MM.1S (cell line): Measurements from ENCODE around the gene VENTX.
A peak's percentile ranks its signal among the peaks of the same experiment; 100 is the strongest.

Experiments used
- DNase-seq: peaks from one replicate; pipeline ENCODE4 v3.0.0-alpha.2; 2015
- H2AFZ ChIP-seq: fragments of 300-600 bp; sonication (generic); 2 replicates; pipeline ENCODE4 v1.6.0; 2016; ENCODE audit warnings: antibody characterized with exemption, low read length
- H3F3A ChIP-seq: fragments of 300-600 bp; sonication (generic); 2 replicates; pipeline ENCODE4 v1.6.1; 2016; ENCODE audit warnings: mild to moderate bottlenecking, antibody characterized with exemption, low read length, moderate library complexity, mixed read lengths; ENCODE audit not compliant: insufficient read depth
- H3K27ac ChIP-seq: fragments of 300-600 bp; sonication (generic); 2 replicates; pipeline ENCODE4 v1.5.1; 2016; ENCODE audit warnings: mild to moderate bottlenecking, low read length
- H3K27me3 ChIP-seq: fragments of 300-600 bp; sonication (generic); replicated peaks from 2 replicates; pipeline ENCODE4 v1.6.0; 2016; ENCODE audit warnings: low read length; ENCODE audit not compliant: insufficient read depth
- H3K36me3 ChIP-seq: fragments of 300-600 bp; sonication (generic); replicated peaks from 2 replicates; pipeline ENCODE4 v1.6.1; 2016; ENCODE audit warnings: mild to moderate bottlenecking, low read length, mixed read lengths; ENCODE audit not compliant: insufficient read depth
- H3K4me1 ChIP-seq: fragments of 300-600 bp; sonication (generic); 2 replicates; pipeline ENCODE4 v1.6.1; 2016; ENCODE audit warnings: low read length, mixed read lengths
- H3K4me2 ChIP-seq: fragments of 300-600 bp; sonication (generic); 2 replicates; pipeline ENCODE4 v1.6.0; 2016; ENCODE audit warnings: low read depth, low read length
- H3K4me3 ChIP-seq: fragments of 300-600 bp; sonication (generic); 2 replicates; pipeline ENCODE4 v1.5.1; 2016; ENCODE audit warnings: low read length, mixed read lengths
- H3K79me2 ChIP-seq: fragments of 300-600 bp; sonication (generic); 2 replicates; pipeline ENCODE4 v1.6.1; 2016; ENCODE audit warnings: mixed run types, low read length, mixed read lengths
- H3K9ac ChIP-seq: fragments of 300-600 bp; sonication (generic); 2 replicates; pipeline ENCODE4 v1.6.1; 2016; ENCODE audit warnings: low read length, mixed read lengths
- H3K9me2 ChIP-seq: fragments of 300-600 bp; sonication (generic); replicated peaks from 2 replicates; pipeline ENCODE4 v1.6.1; 2016; ENCODE audit warnings: mild to moderate bottlenecking, low read length, mixed read lengths; ENCODE audit not compliant: insufficient read depth
- H3K9me3 ChIP-seq: fragments of 300-600 bp; sonication (generic); replicated peaks from 2 replicates; pipeline ENCODE4 v1.6.1; 2016; ENCODE audit warnings: mild to moderate bottlenecking, low read length, mixed read lengths; ENCODE audit not compliant: insufficient read depth
- H4K20me1 ChIP-seq: fragments of 300-600 bp; sonication (generic); 2 replicates; pipeline ENCODE4 v1.6.1; 2016; ENCODE audit warnings: mild to moderate bottlenecking, low read length, moderate library complexity, mixed read lengths; ENCODE audit not compliant: insufficient read depth
- EZH2 ChIP-seq: fragments of 300-600 bp; sonication (generic); optimal IDR thresholded peaks from 2 replicates; pipeline ENCODE3; 2017; ENCODE audit warnings: low read depth, mild to moderate bottlenecking, antibody characterized with exemption, low read length, mixed read lengths
- EZH2phosphoT487 ChIP-seq: fragments of 300-600 bp; sonication (generic); IDR thresholded peaks from 2 replicates; pipeline ENCODE4 v1.6.1; 2018; ENCODE audit warnings: antibody characterized with exemption, low read length
- TF ChIP-seq, protein P1 (sequence below): fragments of 300-600 bp; sonication (generic); IDR thresholded peaks from 2 replicates; pipeline ENCODE4 v1.5.1; 2016; ENCODE audit warnings: antibody characterized with exemption, low read length, mixed read lengths

The VENTX gene

DNA sequence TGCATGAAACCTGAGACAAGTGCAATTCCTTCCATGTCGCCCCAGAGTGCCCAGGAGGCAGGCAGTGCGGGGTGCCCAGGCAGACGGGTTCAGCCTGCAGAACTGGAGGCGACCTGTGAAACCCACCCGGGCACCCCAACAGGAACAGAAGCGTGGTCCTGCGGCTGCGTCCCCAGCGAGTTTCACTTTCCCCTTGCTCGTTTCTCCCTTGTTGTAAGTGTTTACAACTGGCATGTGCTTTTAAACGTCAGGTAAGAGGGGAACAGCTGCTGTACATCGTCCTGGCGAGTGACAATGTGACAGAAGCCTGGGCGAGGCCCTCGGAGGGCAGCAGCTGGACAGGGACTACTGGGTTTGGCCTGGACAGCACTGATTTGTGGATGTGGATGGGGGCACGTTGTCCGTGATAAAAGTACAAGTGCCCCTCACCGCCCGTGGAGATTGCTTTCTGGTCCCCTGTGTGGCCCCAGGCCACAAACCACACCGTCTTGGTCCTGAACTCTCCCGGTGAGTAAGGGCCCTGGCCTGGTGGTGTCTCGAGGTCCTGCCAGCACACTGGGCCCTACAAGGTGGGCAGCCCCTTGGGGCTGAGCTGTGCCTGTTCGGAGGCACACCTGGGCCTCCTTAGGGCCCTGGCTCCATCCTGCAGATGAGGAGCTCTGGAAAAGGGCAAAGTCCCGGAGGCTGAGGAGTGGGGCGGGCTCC lies 4.0 kb downstream of the VENTX start:
- no peaks in the 10 kb centered on the region for H3K9me3 ChIP-seq
- peak overlapping the region; percentile 57 for H3K4me3 ChIP-seq
- DNase-seq, result peak; percentile 39
- no peak overlapping the region for H3K9ac ChIP-seq
- peak overlapping the region; percentile 60 for H2AFZ ChIP-seq
- peak overlapping the region; percentile 86 for H3K4me2 ChIP-seq
- no peak overlapping the region for H3K27ac ChIP-seq
- peaks cover 6% of the 10 kb centered on the region; the same call in 1 of the 2 replicates for H3K4me1 ChIP-seq
- H3F3A ChIP-seq, result no peaks in the 10 kb centered on the region
- no peaks in the 10 kb centered on the region for H3K9me2 ChIP-seq
- H3K36me3 ChIP-seq, result no peaks in the 10 kb centered on the region
- no peaks in the 10 kb centered on the region for H3K79me2 ChIP-seq
- no peaks in the 10 kb centered on the region for H4K20me1 ChIP-seq
- peaks cover 70% of the 10 kb centered on the region for H3K27me3 ChIP-seq
- TF ChIP-seq EZH2phosphoT487 (no peak), EZH2 (no peak)
- TF ChIP-seq, protein P1, sequence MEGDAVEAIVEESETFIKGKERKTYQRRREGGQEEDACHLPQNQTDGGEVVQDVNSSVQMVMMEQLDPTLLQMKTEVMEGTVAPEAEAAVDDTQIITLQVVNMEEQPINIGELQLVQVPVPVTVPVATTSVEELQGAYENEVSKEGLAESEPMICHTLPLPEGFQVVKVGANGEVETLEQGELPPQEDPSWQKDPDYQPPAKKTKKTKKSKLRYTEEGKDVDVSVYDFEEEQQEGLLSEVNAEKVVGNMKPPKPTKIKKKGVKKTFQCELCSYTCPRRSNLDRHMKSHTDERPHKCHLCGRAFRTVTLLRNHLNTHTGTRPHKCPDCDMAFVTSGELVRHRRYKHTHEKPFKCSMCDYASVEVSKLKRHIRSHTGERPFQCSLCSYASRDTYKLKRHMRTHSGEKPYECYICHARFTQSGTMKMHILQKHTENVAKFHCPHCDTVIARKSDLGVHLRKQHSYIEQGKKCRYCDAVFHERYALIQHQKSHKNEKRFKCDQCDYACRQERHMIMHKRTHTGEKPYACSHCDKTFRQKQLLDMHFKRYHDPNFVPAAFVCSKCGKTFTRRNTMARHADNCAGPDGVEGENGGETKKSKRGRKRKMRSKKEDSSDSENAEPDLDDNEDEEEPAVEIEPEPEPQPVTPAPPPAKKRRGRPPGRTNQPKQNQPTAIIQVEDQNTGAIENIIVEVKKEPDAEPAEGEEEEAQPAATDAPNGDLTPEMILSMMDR, result no peak

DNA sequence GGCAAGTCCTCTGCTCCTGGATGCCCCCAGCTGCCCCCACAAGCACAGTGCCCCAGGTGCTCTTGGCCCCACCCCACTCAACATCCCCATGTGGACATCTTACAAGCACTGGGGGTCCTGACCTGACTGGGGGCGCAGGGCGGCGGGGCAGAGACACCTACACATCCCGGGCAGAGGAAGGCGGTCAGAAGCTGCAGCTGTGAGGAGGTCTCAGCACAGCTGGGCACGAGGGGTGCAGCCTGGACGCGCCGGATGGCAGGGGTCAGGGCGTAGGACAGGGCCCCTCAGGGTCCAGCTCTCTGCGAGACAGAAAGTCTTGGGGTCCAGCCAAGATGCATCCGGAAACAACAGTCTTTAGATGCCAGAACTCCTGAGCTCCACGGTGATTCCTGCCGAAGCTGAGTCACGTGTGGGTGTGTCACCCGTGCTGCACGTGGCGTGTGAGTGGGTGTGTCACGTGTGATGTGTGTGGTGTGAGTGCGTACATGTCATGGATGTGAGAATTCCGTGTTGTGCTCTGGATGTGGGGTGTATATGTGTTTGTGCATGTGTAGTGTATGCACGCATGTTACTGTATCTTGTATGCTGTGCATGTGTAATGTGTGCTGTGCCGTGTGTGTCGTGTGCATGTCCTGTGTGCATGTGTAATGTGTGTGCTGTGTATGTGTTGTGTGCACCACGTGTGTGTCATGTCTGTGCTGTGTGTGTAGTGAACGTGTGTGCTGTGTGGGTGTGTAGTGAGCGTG lies 5.1 kb downstream of the VENTX start:
- Histone ChIP-seq H3K9ac (no peak overlapping the region), H3K27me3 (peaks cover 72% of the 10 kb centered on the region), H3K4me2 (no peak overlapping the region), H3K36me3 (no peaks in the 10 kb centered on the region), H2AFZ (no peak overlapping the region), H3K9me2 (no peaks in the 10 kb centered on the region), H4K20me1 (no peaks in the 10 kb centered on the region), H3F3A (no peaks in the 10 kb centered on the region), H3K4me1 (peaks cover 6% of the 10 kb centered on the region; the same call in 1 of the 2 replicates), H3K4me3 (no peak overlapping the region), H3K27ac (no peak overlapping the region), H3K79me2 (no peaks in the 10 kb centered on the region), H3K9me3 (no peaks in the 10 kb centered on the region)
- TF ChIP-seq EZH2, result no peak
- no peak for TF ChIP-seq EZH2phosphoT487
- TF ChIP-seq, protein P1, result no peak
- no peak for DNase-seq

DNA sequence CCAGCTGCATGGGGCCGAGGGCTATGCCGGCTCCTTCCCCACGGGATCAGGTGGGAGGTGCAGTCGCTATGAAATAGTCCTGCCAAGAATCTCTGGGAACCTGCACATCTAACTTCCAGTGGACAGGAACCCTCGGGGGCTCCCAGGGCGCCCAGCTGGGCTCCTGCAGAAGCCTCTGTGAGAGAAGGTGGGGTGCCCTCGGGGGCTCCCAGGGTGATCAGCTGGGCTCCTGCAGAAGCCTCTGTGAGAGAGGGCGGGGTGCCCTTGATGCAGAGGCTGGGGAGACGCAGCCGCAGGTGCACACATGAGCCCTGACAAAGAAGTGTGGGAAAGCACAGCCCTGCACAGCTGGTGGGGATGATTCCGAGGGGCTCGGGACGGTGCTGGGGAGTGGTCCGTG lies 5.9 kb downstream of the VENTX start:
- Histone ChIP-seq H3K79me2 (no peaks in the 10 kb centered on the region), H3K27ac (no peak overlapping the region), H3K4me2 (no peak overlapping the region), H3K9me2 (no peaks in the 10 kb centered on the region), H3K9me3 (no peaks in the 10 kb centered on the region), H3K27me3 (peaks cover 72% of the 10 kb centered on the region), H4K20me1 (no peaks in the 10 kb centered on the region), H3K9ac (no peak overlapping the region), H3K36me3 (no peaks in the 10 kb centered on the region), H3K4me1 (peaks cover 6% of the 10 kb centered on the region; the same call in 1 of the 2 replicates), H2AFZ (no peak overlapping the region), H3K4me3 (no peak overlapping the region), H3F3A (no peaks in the 10 kb centered on the region)
- DNase-seq, result no peak
- TF ChIP-seq, protein P1, result no peak
- TF ChIP-seq EZH2phosphoT487, result no peak
- no peak for TF ChIP-seq EZH2
